GM19099 (cell line): ENCODE results near the gene BLNK.

ENCODE experiments used
- POLR2A ChIP-seq: IDR thresholded peaks from 3 replicates; pipeline ENCODE4 v1.6.1; 2011; ENCODE audit warnings: low read depth; ENCODE audit not compliant: insufficient read length; ENCODE audit errors: extremely low read depth

BLNK gene

GRCh38 chr10:96176985-96177384 lies 94.4 kb downstream of the BLNK start:
- no peak for TF ChIP-seq POLR2A

DNA sequence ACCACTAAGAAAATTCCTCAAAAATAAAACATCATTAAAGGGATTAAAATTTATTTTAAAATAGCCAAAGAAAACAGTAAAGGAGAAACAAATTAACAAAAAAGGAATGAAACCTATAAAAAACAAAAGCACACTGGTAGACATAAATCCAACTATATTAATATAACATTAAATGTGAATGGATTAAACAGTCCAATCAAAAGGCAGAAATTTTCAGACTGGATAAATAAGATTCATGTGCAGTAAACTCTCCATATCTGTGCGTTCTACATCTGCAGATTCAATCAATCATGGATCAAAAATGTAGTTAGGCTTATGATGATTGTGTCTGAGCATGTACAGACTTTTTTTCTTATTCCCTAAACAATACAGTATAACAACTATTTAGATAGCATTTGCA lies 98.7 kb downstream of the BLNK start:
- TF ChIP-seq POLR2A = no peak

DNA sequence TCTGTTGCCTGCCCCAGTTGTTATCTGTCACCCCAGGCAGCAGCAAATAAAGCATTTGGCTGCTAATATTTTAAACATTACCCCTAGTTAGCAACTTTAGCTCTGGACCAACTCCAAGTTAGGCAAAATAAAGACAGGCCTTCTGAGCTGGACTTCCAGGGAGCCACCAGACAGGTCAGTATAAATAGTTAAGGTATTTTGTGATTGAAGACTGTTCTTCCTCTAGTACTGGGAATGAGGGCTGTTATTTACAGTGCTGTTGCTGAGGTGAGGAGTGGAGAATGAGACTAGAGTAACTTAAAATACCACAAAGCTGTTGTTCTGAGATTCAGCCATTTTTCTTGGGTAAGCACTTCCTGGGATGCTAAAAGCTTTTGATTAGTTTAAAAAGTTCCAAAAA lies 101.1 kb downstream of the BLNK start:
- TF ChIP-seq POLR2A = no peak

- TF ChIP-seq POLR2A = no peak
Observed at GRCh38 chr10:96168546-96168945, 102.8 kb downstream of the BLNK start.

GRCh38 chr10:96165726-96166125 lies 105.6 kb downstream of the BLNK start:
- TF ChIP-seq POLR2A = no peak

GRCh38 chr10:96153070-96153469 lies 118.3 kb downstream of the BLNK start:
- TF ChIP-seq POLR2A = no peak

- no peak for TF ChIP-seq POLR2A
Observed at GRCh38 chr10:96152437-96152836, 118.9 kb downstream of the BLNK start.
